Liver (tissue), 9 donors: ENCODE results near the gene WDR37. TPM values are rescaled to one million over a fixed set of nuclear protein-coding genes. Genes with fewer than 3 reads are reported as not detected.

Experiments
- DNase-seq: peaks from one replicate; pipeline ENCODE4 v3.0.0-alpha.2; 2017; ENCODE audit warnings: low spot score
- H3K27ac ChIP-seq, 2 donors: one replicate each; pipeline ENCODE4 v1.7.0; 2013; ENCODE audit warnings: inconsistent platforms in 2 of 2, low read length in 2 of 2, control low read depth in 1 of 2, low read depth in 1 of 2, mild to moderate bottlenecking in 1 of 2
- H3K27me3 ChIP-seq, 4 donors: one replicate each; pipeline versions ENCODE4 v1.6.1 to v1.7.0; 2013; ENCODE audit warnings: low read length in 3 of 4, inconsistent platforms in 1 of 4, mild to moderate bottlenecking in 1 of 4, moderate library complexity in 1 of 4; ENCODE audit not compliant: control insufficient read depth in 4 of 4, insufficient read depth in 4 of 4
- H3K36me3 ChIP-seq, 4 donors: one replicate each; pipeline versions ENCODE4 v1.6.1 to v1.7.0; 2013; ENCODE audit warnings: low read length in 3 of 4, mild to moderate bottlenecking in 3 of 4, low read depth in 1 of 4, moderate library complexity in 1 of 4; ENCODE audit not compliant: control insufficient read depth in 4 of 4, insufficient read depth in 3 of 4
- H3K4me1 ChIP-seq, 4 donors: one replicate each; pipeline versions ENCODE4 v1.6.1 to v1.7.0; 2013; ENCODE audit warnings: low read length in 3 of 4, mild to moderate bottlenecking in 3 of 4, moderate library complexity in 1 of 4; ENCODE audit not compliant: control insufficient read depth in 4 of 4, insufficient read depth in 4 of 4
- H3K4me3 ChIP-seq, 3 donors: one replicate each; pipeline versions ENCODE4 v1.6.1 to v1.7.0; 2013; ENCODE audit warnings: low read length in 3 of 3, control low read depth in 1 of 3, low read depth in 1 of 3, mild to moderate bottlenecking in 1 of 3
- H3K9ac ChIP-seq, 2 donors: one replicate each; pipeline ENCODE4 v1.7.0; 2013; ENCODE audit warnings: low read length in 2 of 2, mild to moderate bottlenecking in 2 of 2, moderate library complexity in 2 of 2, control low read depth in 1 of 2, low read depth in 1 of 2
- H3K9me3 ChIP-seq, 4 donors: one replicate each; pipeline versions ENCODE4 v1.6.1 to v1.7.0; 2013; ENCODE audit warnings: low read length in 3 of 4; ENCODE audit not compliant: control insufficient read depth in 4 of 4
- CTCF ChIP-seq: fragments of 150-350 bp; IDR thresholded peaks from 2 replicates; pipeline ENCODE4 v1.5.1; 2017; ENCODE audit warnings: improper control_type of control experiment, low read depth, low read length; ENCODE audit not compliant: missing input control
- EGR1 ChIP-seq, 2 donors: IDR thresholded peaks; 2 replicates each; pipeline ENCODE4 v1.6.1; 2016 to 2018; ENCODE audit warnings: antibody characterized with exemption in 2 of 2, low read depth in 2 of 2
- FOXA1 ChIP-seq: IDR thresholded peaks from 2 replicates; pipeline ENCODE4 v1.6.1; 2016; ENCODE audit warnings: antibody characterized with exemption
- FOXA2 ChIP-seq: IDR thresholded peaks from 2 replicates; pipeline ENCODE4 v1.6.1; 2016; ENCODE audit warnings: antibody characterized with exemption
- GABPA ChIP-seq, 2 donors: IDR thresholded peaks in 1 of 2; conservative IDR thresholded peaks in 1 of 2; 2 replicates each; pipeline ENCODE4 v1.6.1; 2016; ENCODE audit warnings: antibody characterized with exemption in 2 of 2, mild to moderate bottlenecking in 1 of 2, moderate library complexity in 1 of 2
- HNF4A ChIP-seq, 2 donors: conservative IDR thresholded peaks; 2 replicates each; pipeline ENCODE4 v1.6.1; 2016; ENCODE audit warnings: antibody characterized with exemption in 2 of 2, mild to moderate bottlenecking in 2 of 2
- JUND ChIP-seq, 2 donors: IDR thresholded peaks; 2 replicates each; pipeline ENCODE4 v1.6.1; 2016; ENCODE audit warnings: antibody characterized with exemption in 2 of 2
- MAX ChIP-seq: IDR thresholded peaks from 2 replicates; pipeline ENCODE4 v1.6.1; 2016; ENCODE audit warnings: antibody characterized with exemption
- RAD21 ChIP-seq, 2 donors: IDR thresholded peaks; 2 replicates each; pipeline ENCODE4 v1.6.1; 2016; ENCODE audit warnings: antibody characterized with exemption in 2 of 2, mild to moderate bottlenecking in 2 of 2
- REST ChIP-seq: IDR thresholded peaks from 2 replicates; pipeline ENCODE4 v1.6.1; 2016; ENCODE audit warnings: antibody characterized with exemption, mild to moderate bottlenecking
- SP1 ChIP-seq: IDR thresholded peaks from 2 replicates; pipeline ENCODE4 v1.6.1; 2018; ENCODE audit warnings: antibody characterized with exemption, mild to moderate bottlenecking
- TAF1 ChIP-seq: conservative IDR thresholded peaks from 2 replicates; pipeline ENCODE4 v1.6.1; 2016; ENCODE audit warnings: antibody characterized with exemption, mild to moderate bottlenecking
- YY1 ChIP-seq: IDR thresholded peaks from 2 replicates; pipeline ENCODE4 v1.6.1; 2016; ENCODE audit warnings: antibody characterized with exemption, mild to moderate bottlenecking
- ZBTB33 ChIP-seq: IDR thresholded peaks from 2 replicates; pipeline ENCODE4 v1.6.1; 2016; ENCODE audit warnings: antibody characterized with exemption
- WGBS: extraction: QIAGEN DNeasy Blood & Tissue Kit; methylation state at CpG from one replicate; pipeline ENCODE4 v1.1.7; 2013; 5-methylcytosine and 5-hydroxymethylcytosine counted together
- polyA plus RNA-seq, 2 donors: library from polyadenylated mRNA; stranded (reverse) in 1 of 2; unstranded in 1 of 2; fragments of 200-250 nt in 1 of 2; fragments of >200 nt in 1 of 2; fragmentation: Nextera tagmentation in 1 of 2; extraction: Ambion mirVana in 1 of 2; gene quantifications; one replicate each; pipeline versions ENCODE4 v1.2.1 to v1.2.3, GENCODE V29; 2013 to 2015
- total RNA-seq, 2 donors: library from RNA; depleted of rRNA; stranded (reverse); fragments of >200 nt; gene quantifications; one replicate each; pipeline ENCODE4 v1.2.3, GENCODE V29; 2014
- donor health status: healthy.
- donor health status: healthy.
- donor health status: healthy.
- donor health status: healthy.
- donor health status: healthy.

The WDR37 gene
- total and polyA plus RNA-seq, 4 donors = 3.6 to 12.1 (median 5.6) TPM

- Histone ChIP-seq H3K4me3 (no peak overlapping the region), H3K27ac (no peak overlapping the region), H3K27me3 (no peaks in the 10 kb centered on the region), H3K36me3 (no peaks in the 10 kb centered on the region), H3K4me1 (no peaks in the 10 kb centered on the region), H3K9me3 (no peaks in the 10 kb centered on the region), H3K9ac (no peak overlapping the region)
- 88% methylated on average over 20 of the region's 20 CpGs for WGBS
- peak; percentile 19 for DNase-seq
- TF ChIP-seq TAF1 (no peak), CTCF (no peak), SP1 (no peak), MAX (no peak), FOXA1 (no peak), GABPA (IDR thresholded peaks at IDR 0.05 in 1 of 2, conservative IDR thresholded peaks at IDR 0.05 in 1 of 2) (no peak), FOXA2 (no peak), REST (no peak)
These were observed 99.8 kb downstream of the WDR37 start for GRCh38 chr10:1155791-1156615.

GRCh38 chr10:1156616-1156886 lies 100.4 kb downstream of the WDR37 start:
- TF ChIP-seq TAF1 = no peak
- no peak for TF ChIP-seq HNF4A (conservative IDR thresholded peaks at IDR 0.05)
- TF ChIP-seq YY1 = no peak
- DNase-seq = peak; percentile 19
- no peaks in the 10 kb centered on the region for H3K27me3 ChIP-seq
- 86% methylated on average over 8 of the region's 8 CpGs for WGBS
- H3K27ac ChIP-seq = no peak overlapping the region
- no peaks in the 10 kb centered on the region for H3K4me1 ChIP-seq
- H3K36me3 ChIP-seq = no peaks in the 10 kb centered on the region
- H3K4me3 ChIP-seq = no peak overlapping the region
- H3K9me3 ChIP-seq = no peaks in the 10 kb centered on the region
- H3K9ac ChIP-seq = no peak overlapping the region

- peak; percentile 17 for DNase-seq
- Histone ChIP-seq H3K4me1 (no peaks in the 10 kb centered on the region), H3K4me3 (no peak overlapping the region), H3K9ac (no peak overlapping the region), H3K27me3 (no peaks in the 10 kb centered on the region), H3K36me3 (no peaks in the 10 kb centered on the region), H3K27ac (no peak overlapping the region), H3K9me3 (no peaks in the 10 kb centered on the region)
- 78% methylated on average over 17 of the region's 17 CpGs for WGBS
- TF ChIP-seq FOXA2 (no peak), ZBTB33 (no peak), YY1 (no peak), MAX (no peak), JUND (IDR thresholded peaks at IDR 0.05) (no peak), RAD21 (IDR thresholded peaks at IDR 0.05) (no peak), SP1 (no peak), EGR1 (IDR thresholded peaks at IDR 0.05; ENCODE audit: low read depth in 2 of 2) (no peak), FOXA1 (no peak), CTCF (no peak)
These were observed 100.9 kb downstream of the WDR37 start for GRCh38 chr10:1156921-1157614.
